ENCODE data around the gene SEMA4B.
"Not testable (repeated sequence)": the region's sequence is repeated elsewhere in the genome, so short reads cannot be mapped to it uniquely, and the experiment has no call there.

The SEMA4B gene

GRCh38 chr15:90227816-90228772 is 27.0 kb downstream of the SEMA4B start:
- no peak for DNase-seq (ENCODE audit: low read depth in 2 of 2)

- DNase-seq (ENCODE audit: low read depth in 2 of 2) = no peak
Observed at GRCh38 chr15:90228960-90229359, 27.8 kb downstream of the SEMA4B start.

GRCh38 chr15:90230071-90230494 is 29.0 kb downstream of the SEMA4B start:
- no peak for DNase-seq (ENCODE audit: low read depth in 2 of 2)

- DNase-seq (ENCODE audit: low read depth in 2 of 2) = no peak
Observed at GRCh38 chr15:90230610-90231009, 29.5 kb downstream of the SEMA4B start.

- peak; percentile 39 to 43 for DNase-seq (ENCODE audit: low read depth in 2 of 2)
Observed at GRCh38 chr15:90231028-90232017, 30.2 kb downstream of the SEMA4B start.

- DNase-seq (ENCODE audit: low read depth in 2 of 2) = no peak
Observed at GRCh38 chr15:90232196-90232595, 31.1 kb downstream of the SEMA4B start.

- DNase-seq (ENCODE audit: low read depth in 2 of 2) = no peak
Observed at GRCh38 chr15:90232941-90233386, 31.8 kb downstream of the SEMA4B start.

- peak; percentile 95 to 96 for DNase-seq (ENCODE audit: low read depth in 2 of 2)
Observed at GRCh38 chr15:90233387-90234095, 32.4 kb downstream of the SEMA4B start, which contains the start of gene CIB1. TSS of gene CIB1 (minus strand) at chr15:90233941. CDS start at chr15:90233885, 56 bp downstream.

- DNase-seq (ENCODE audit: low read depth in 2 of 2) = no peak
Observed at GRCh38 chr15:90234096-90234988, 33.2 kb downstream of the SEMA4B start, which contains the start of gene GDPGP1. TSS of gene GDPGP1 (plus strand) at chr15:90234209. CDS start at chr15:90240909, 6,700 bp downstream.

GRCh38 chr15:90239371-90239770 is 38.2 kb downstream of the SEMA4B start:
- DNase-seq (ENCODE audit: low read depth in 2 of 2) = no peak

- no peak for DNase-seq (ENCODE audit: low read depth in 2 of 2)
Observed at GRCh38 chr15:90240856-90241255, 39.7 kb downstream of the SEMA4B start.

- DNase-seq (ENCODE audit: low read depth in 2 of 2) = no peak
Observed at GRCh38 chr15:90241343-90242192, 40.4 kb downstream of the SEMA4B start.

- no peak for DNase-seq (ENCODE audit: low read depth in 2 of 2)
Observed at GRCh38 chr15:90243943-90244639, 43.0 kb downstream of the SEMA4B start.

GRCh38 chr15:90248789-90249202 is 47.7 kb downstream of the SEMA4B start:
- DNase-seq (ENCODE audit: low read depth in 2 of 2) = no peak

- peak; percentile 50 to 92 for DNase-seq (ENCODE audit: low read depth in 2 of 2)
Observed at GRCh38 chr15:90249203-90249863, 48.2 kb downstream of the SEMA4B start, which contains the start of gene TTLL13. TSS of gene TTLL13 (plus strand) at chr15:90249556. CDS start at chr15:90250631, 1,075 bp downstream.

- DNase-seq (ENCODE audit: low read depth in 2 of 2) = no peak
Observed at GRCh38 chr15:90257776-90258175, 56.6 kb downstream of the SEMA4B start.

GRCh38 chr15:90259524-90259923 is 58.4 kb downstream of the SEMA4B start:
- no peak for DNase-seq (ENCODE audit: low read depth in 2 of 2)

GRCh38 chr15:90260731-90261130 is 59.6 kb downstream of the SEMA4B start:
- not testable (repeated sequence) for DNase-seq (ENCODE audit: low read depth in 2 of 2)

Data from activated CD4-positive, alpha-beta T cell treated with anti-CD3 and anti-CD28 coated beads for 24 hours (primary cell).